Astrocyte (in vitro differentiated cells and primary cell): ENCODE data around the gene SCARF2.

Source experiments
- CTCF ChIP-seq: IDR thresholded peaks from 2 replicates; pipeline ENCODE4 v1.5.1; 2011; ENCODE audit warnings: low read depth, mild to moderate bottlenecking, inconsistent platforms, low read length, moderate library complexity; ENCODE audit not compliant: insufficient read depth
- EZH2 ChIP-seq: IDR thresholded peaks from 2 replicates; pipeline ENCODE4 v1.6.1; 2012; ENCODE audit warnings: mild to moderate bottlenecking, low read length, inconsistent platforms; ENCODE audit not compliant: insufficient read depth

GRCh38 chr22:20442485-20443284, 5.1 kb upstream of the SCARF2 start:
- TF ChIP-seq EZH2 (no peak), CTCF (no peak)
